Sigmoid colon (tissue), 4 donors: Measurements from ENCODE around the gene KAZN.

ENCODE experiments used
- CTCF ChIP-seq, 4 experiments: fragments of 450-650 bp in 3 of 4; fragments of 200-600 bp in 1 of 4; IDR thresholded peaks; one replicate each; pipeline ENCODE4 v1.5.1; 2016 to 2019; ENCODE audit warnings: antibody characterized with exemption in 4 of 4, mild to moderate bottlenecking in 3 of 4, moderate library complexity in 2 of 4
- EP300 ChIP-seq, 4 donors: sonication (generic); formaldehyde crosslinking; IDR thresholded peaks; one replicate each; pipeline ENCODE4 v1.6.1; 2017; ENCODE audit warnings: antibody characterized with exemption in 4 of 4
- POLR2A ChIP-seq, 2 donors: fragments of 450-650 bp; IDR thresholded peaks; one replicate each; pipeline ENCODE4 v1.6.1; 2016; ENCODE audit warnings: antibody characterized with exemption in 2 of 2, mild to moderate bottlenecking in 2 of 2, moderate library complexity in 2 of 2
- POLR2AphosphoS5 ChIP-seq, 4 donors: sonication (generic); formaldehyde crosslinking; IDR thresholded peaks; one replicate each; pipeline ENCODE4 v1.6.1; 2017; ENCODE audit warnings: antibody characterized with exemption in 4 of 4

- TF ChIP-seq EP300 (IDR thresholded peaks at IDR 0.05) (no peak), CTCF (IDR thresholded peaks at IDR 0.05) (no peak), POLR2A (IDR thresholded peaks at IDR 0.05) (no peak), POLR2AphosphoS5 (IDR thresholded peaks at IDR 0.05) (no peak)
These were observed 84.6 kb downstream of the KAZN start for GRCh38 chr1:14682941-14683621.
